Stimulated activated CD4-positive, alpha-beta T cell treated with anti-CD3 and anti-CD28 coated beads, Interleukin-2, amount 100 ng/mL, for 24 hours (primary cell): ENCODE data around the gene CECR2.
"Not testable (repeated sequence)": the region's sequence is repeated elsewhere in the genome, so short reads cannot be mapped to it uniquely, and the experiment has no call there.

Source experiments
- DNase-seq, 2 donors: peaks; one replicate each; pipeline ENCODE4 v3.0.0-alpha.2; 2020

CECR2 gene

DNA sequence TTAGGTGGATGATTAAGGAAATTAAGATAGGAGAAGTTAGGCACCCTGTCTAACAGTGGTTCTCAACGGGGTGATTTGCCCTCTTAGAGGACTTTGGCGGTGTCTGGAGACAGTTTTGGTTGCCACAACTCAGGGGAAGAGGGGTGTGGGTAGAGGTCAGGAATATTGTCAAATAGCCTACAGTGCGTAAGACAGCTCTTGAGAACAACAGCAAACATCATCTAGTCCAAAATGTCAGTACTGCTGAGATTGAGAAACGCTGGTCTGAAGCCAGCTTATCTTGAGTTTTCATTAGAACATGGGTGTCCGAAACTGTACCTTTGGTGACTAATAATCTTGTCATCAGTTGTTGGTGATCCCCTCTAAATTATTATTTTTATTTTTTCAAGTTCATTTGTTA, 38.4 kb downstream of the CECR2 start:
- no peak for DNase-seq

DNA sequence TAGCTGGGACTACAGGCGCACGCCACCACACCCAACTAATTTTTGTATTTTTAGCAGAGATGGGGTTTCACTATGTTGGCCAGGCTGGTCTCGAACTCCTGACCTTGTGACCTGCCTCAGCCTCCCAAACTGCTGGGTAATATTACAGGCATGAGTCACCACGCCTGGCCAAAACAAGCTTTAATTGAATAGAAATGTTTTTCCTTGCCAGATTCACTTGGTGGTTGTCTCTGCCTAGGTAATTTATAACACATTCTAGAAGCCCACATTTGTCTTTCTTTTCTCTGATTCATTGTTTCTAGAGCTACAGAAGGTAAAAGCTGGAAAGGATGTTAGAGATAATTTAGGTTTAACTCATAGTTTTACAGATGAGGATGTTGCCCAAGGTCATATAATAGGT, 41.3 kb downstream of the CECR2 start:
- no peak for DNase-seq

DNA sequence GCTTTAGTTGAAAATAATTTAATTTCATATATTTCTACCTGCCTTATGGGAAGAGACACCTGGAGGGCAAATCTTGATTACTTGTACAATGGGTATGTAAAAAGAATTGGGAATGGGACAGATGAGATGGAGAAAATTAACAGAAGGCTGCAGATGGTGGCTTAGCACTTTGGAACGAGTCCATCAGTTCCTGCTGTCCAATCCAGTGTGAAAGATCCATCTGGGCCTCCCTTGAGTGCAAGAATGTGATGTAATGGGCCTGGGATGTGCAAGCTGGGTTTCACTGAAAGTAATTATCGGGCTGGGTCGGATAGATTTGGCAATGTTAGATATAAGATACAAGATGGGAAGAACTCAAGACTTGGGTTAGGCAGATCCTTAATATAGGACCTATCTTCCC, 42.0 kb downstream of the CECR2 start:
- DNase-seq, result no peak

DNA sequence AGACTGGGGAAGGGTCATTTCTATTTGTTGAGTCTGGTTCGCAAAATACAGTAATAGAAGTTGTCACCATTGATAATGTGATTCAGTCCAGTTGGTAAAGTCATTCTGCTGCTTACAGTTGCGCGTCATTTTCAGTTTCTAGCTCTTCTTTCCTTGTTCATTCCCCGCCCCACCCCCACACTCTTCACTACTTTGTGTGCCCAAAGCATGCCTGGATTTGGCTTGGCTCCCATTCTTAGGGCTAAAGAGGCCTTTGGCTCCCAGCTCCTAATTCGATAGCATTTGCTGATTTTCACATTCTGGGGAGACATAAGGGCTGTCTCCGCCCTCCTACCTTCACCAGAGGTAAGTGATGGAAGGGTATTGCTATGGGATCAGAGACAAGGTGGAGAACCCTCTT, 43.0 kb downstream of the CECR2 start:
- no peak for DNase-seq

DNA sequence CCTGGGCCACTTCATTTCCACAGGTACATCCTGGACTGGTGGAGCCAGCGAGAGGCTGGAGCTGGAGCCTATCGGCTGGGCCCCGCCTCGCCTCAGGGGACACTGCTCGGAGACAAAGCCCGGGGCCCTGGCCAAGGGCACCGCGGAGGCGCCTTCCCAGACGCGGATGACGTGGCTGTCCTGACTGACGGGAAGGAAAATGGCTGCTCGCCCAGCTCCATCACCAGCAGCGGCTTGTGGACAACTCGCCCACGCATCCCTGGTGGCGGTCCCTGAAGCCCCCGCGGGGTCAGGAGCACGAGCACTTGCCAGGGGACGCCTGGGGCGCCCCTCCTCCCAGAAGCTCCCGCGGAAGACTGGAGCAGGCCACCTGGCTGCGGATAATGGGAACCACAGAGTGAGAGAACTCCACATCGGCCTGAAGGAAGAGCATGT, 49.6 kb downstream of the CECR2 start:
- no peak for DNase-seq

DNA sequence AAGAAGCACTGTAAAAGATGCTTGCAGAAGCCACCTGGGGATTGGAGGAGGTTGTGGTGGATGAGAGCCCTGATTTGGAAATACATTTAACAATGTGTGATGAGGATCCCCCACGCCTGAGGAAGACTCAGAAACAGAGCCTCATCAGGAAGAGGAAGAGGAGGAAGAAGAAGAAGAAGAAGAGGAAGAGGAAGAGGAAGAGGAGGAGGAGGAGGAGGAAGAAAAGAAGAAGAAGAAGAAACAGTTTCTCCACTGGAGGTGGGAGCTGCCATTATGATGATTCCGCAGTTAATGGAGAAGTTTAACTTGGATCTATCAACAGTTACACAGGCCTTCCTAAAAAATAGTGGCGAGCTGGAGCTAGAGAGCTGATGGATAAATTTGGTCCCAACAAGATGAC, 50.1 kb downstream of the CECR2 start:
- no peak for DNase-seq

DNA sequence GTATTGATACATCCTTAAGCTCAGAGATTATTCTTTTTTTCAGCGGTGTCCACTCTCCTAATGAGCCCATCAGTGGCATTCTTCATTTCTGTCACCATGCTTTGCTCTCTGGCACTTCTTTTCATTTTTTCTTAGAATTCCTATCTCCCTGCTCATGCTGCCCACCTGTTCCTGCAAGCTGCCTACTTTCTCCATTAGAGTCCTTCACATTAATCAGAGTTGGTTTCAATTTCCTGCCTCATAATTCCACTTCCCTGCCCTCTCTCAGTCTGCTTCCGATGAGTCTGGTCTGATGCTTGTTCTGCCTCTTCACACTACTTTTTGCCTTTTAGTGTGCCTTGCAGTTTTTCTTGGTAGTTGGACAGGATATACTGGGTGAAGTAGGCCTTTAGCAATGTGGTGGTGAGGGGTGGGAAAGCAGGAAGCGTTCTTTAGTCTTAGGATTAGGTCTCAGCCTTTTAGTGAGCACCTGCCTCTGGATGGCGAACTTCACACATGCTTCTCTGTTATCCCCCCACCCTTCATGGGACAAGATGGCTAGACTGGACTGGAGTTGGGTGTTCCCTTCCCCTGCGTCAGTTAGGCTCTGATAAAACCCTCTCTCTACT, 53.6 kb downstream of the CECR2 start:
- DNase-seq, result no peak

DNA sequence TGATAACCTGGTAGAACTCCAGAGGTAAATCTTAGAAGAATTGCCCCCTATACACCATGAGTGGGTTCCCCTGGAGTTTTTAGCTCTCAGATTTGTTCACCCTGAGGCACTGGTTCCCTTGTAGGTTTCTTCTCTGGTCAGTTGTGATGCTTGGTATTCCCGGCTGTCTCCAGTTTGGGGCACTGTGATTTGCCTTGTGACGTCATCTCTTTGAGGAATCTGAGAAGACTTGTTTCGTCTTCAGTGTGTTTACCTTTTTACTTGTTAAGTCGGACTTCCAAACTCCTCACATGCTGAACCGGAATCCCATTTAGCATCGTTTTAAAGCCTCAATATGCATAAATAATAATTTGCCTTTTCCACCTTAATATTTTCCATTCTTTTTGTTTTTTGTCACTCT, 54.4 kb downstream of the CECR2 start:
- no peak for DNase-seq

DNA sequence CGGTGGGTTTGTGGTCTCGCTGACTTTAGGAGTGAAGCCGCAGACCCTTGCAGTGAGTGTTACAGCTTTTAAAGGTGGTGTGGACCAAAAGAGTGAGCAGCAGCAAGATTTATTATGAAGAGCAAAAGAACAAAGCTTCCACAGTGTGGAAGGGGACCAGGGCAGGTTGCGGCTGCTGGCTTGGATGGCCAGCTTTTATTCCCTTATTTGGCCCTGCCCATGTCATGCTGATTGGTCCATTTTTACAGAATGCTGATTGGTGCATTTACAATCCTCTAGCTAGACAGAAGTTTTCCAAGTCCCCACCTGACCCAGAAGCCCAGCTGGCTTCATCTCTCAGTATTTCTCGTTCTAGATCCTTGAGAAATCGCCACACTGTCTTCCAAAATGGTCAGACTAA, 58.3 kb downstream of the CECR2 start:
- DNase-seq, result not testable (repeated sequence)

DNA sequence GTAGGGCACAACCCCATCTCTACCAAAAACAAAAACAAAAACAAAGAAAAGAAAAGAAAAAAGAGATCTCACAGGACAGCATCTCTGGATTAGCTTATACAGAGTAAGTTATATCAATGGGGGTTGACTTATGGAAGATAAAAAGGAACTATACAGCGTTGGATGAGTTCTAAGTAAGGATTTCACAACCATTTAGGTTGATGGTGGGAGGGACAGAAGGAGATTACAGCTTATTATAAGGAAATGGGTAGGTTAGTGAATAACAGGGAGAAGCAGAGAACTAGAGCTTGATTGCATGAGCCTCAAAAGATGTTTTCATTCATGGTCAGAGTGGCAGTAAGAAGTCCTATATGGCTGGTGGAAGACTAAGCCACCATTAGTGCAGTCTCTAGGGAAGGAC, 60.3 kb downstream of the CECR2 start:
- no peak for DNase-seq

DNA sequence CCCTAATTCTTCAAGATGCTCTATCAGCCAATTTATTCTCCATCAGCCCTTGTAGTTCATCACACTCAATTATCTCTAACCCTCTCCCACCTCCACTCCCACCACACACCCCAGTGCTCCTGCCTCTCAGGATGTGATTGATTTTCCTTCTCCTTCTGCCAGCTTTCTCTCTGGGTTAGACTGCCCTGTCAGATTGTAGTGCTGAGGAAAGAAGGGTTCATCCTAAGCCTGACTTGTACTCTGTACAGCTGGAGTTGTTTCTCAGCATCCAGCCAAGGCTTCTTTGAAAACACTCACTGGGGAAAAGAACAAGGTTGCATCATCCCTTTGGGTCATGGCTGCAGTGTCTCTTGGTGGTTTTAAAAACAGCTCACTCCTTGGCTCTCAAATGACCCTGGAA, 61.2 kb downstream of the CECR2 start:
- DNase-seq, result no peak

DNA sequence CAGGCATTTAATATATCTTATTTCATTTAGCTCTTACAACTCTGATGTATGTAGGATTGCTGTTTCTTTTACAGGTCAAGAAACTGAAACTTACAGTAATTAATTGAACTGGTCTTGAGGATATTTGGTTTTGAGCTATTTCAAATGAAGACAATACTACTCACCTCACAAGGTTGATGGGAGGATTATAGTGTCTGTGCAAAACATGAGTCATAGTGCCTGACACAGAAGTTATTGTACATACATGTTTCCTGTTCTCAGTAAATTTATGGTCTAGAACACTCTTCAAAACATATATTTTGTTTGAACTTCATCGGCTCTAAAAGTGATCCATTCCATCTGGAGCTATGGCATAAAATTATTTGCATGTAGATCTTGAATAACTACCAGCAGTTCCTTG, 61.9 kb downstream of the CECR2 start:
- DNase-seq, result no peak

DNA sequence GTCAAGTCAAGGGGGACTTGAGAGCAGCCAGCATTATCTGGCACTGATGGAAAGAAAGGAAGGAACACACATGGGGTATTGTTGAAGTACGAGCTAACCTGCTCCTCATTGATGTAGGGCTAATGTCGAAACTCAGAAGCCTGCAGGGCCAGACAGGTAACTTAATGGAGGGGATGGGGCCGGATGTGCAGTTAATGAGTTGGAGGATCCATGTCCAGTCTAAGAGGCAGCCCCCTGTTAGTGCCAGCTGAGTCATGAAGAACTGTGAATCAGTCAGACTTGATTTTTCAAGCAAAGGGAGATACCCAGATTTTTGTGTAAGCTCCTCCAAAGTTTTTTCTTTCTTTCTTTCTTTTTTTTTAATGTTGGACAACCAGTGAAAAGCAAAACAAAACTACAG, 65.6 kb downstream of the CECR2 start:
- no peak for DNase-seq

DNA sequence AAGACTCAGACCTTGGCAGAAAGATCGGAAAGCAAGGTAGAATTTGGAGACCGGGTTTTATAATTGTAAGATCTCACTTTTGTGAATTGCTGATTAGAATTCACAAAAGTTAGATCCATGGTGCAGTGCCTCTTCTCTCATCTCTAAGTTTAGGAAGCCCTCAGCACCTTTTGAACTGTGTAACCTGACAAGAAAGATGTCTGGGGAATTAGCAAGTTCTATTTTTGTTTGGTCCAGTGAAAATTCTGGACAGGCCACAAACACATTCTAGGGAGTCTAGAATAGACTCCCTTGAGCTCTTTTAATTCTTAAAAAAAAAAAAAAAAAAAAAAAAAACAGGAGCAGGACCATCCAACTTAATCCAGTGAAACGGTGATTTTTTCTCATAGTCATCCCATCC, 66.1 kb downstream of the CECR2 start:
- no peak for DNase-seq

DNA sequence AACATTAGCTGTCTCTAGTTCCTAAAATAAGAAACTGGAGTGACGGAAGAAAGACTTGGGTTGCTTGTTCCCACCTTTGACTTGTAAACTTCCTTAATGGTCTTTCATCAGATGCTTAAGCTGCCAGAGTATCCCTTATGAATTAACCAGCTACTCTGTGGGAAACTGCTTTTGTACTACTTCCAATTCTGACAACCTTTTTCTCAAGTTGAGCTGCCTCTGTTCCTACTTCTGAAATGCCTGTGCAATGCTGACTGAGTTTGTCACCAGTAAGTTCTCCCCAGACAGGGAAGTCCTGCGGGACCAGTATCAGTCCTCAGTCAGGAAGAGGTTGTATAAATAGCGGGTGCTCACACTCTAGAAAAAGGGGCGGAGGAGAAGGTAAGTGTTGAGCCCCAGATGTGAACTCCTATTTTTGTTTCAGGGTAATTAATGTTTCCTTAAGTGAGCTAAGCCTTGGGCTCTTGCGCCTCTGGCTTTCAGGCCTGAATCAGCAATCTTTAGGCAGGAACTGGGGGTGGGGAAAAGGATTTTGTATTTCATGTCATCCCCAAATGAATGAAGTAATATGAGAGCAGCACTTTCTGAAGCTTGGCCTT, 67.2 kb downstream of the CECR2 start:
- DNase-seq, result no peak

DNA sequence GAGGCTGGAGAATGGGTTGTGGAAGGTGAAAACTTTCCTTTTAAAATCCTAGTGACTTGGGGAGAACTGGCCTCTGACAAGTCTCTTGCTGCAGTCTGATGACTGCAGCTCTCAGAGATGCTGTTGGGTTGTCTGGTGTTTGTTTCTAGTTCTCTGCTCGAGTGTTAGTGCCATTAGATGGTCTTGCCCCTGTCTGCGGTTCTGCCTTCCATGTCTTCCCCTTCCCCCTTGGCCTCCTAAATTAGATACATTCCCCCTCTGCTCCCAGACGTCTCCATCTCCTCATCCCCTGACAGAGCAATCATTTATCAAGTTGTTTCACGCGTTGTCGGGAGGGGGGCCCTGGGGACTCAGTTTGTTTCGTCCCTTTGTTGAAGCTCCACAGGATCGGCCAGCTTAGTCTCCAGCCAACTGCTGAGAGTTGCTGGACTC, 67.7 kb downstream of the CECR2 start:
- DNase-seq, result no peak

DNA sequence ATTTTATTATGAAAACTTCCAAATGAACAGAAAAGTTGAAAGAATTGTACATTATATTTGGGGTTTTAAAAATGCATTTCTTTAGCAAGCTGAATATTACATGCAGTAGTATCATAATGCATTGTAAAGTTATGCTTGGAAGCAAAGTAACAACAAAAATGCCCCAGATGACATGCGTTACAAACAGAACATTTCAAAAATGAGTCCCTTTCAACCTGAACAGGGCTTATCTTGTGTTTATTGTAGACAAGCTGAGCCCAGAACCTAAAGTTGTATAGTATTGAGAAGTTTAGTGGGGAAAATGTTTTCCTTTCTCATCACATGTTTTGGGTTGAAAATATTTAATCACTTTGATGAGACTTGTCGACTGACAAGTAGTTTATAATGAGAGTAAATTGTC, 68.8 kb downstream of the CECR2 start:
- no peak for DNase-seq

DNA sequence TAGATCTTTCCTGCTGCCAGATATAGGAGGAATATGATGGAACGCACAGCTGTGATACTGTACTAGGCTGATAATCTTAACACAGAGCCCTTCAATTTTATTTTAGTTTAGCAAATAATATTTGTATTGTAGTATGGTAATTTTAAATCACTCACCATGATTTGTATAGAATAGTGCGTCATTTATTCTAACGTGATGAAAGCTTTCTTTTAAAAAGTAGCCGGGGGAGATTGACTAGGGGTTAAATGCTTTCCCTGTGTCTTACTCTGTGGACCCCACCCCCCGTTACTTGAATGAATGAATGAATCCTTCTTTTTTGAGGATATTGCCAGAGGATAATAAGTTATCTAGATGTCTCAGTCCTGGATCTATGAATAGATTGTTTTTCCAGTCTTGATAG, 72.1 kb downstream of the CECR2 start:
- no peak for DNase-seq

DNA sequence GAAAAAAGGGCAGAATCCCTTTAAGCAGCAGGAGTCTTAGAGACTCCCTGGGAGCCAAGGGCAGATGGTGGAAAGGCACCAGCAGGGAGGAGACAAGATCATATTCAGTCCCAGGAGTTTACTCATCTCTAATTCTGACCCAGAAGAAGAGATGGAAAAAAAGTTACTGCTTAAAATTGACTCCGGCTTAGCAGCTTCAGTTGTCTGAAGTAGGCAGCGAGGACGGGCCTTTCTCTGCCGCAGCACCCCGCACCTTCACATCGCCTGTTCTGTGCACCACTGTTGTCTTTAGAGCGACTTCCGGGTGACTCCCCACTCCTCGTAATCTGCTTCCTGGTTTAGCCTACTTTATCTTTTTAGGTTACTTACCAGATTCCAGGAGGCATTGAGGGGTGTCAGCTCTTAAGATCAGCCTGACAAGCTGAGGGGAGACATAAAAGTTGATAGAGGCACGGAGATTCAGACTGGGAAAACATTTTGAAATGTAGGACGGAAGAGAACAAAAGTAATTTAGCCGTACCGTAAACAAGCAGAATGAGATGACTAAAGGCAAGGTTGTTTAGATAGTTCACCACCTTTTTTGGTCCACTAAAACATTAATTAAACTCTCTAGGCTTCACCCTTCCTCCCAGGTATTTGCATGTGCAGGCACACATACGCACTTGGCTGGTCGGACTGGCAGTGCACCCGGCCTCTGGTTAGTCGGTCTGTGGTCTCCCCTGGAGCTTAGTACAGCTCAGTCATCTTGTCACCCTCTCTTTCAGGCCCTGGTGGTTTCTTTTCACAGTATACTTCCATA, 74.3 kb downstream of the CECR2 start:
- no peak for DNase-seq

DNA sequence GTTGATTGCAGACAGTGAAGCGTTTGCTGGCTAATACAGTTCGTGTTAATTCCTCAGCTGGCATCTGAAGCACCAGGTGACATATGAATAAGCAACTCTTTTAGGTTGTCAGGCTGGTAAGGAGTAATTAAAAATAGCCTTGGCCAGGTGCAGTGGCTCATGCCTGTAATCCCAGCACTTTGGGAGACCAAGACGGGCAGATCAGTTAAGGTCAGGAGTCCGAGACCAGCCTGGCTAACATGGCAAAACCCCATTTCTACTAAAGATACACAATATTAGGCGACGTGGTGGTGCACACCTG, 74.9 kb downstream of the CECR2 start:
- no peak for DNase-seq

DNA sequence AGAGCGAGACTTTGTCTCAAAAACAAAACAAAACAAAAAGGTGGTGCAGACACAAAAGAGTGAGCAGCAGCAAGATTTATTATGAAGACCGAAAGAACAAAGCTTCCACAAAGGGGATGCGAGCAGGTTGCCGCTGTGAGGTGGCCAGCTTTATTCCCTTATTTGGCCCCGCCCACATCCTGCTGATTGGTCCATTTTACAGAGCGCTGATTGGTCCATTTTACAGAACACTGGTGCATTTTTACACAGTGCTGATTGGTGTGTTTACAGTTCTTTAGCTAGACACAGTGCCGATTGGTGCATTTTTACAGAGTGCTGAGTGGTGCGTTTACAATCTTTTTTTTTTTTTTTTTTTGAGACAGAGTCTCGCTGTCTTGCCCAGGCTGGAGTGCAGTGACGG, 77.4 kb downstream of the CECR2 start:
- no peak for DNase-seq

DNA sequence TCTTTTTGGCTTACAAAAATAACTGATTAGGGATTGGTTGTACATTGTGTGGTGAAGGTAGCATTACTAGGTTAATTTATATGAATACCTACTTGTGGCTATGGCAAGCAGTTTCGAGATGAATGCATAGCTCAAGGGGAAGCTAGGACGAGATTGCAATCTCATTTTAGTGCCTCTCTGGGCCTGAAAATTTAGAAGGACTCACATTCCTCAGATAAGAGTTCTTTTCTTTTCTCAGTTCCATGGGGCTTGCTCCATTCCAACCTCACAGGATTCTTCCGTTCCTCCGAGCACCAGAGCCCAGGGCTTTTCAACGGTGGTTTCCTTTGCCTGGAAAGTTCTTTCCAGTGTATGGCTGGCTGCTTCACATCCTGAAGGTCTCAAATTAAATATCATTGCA, 82.1 kb downstream of the CECR2 start:
- DNase-seq, result no peak

DNA sequence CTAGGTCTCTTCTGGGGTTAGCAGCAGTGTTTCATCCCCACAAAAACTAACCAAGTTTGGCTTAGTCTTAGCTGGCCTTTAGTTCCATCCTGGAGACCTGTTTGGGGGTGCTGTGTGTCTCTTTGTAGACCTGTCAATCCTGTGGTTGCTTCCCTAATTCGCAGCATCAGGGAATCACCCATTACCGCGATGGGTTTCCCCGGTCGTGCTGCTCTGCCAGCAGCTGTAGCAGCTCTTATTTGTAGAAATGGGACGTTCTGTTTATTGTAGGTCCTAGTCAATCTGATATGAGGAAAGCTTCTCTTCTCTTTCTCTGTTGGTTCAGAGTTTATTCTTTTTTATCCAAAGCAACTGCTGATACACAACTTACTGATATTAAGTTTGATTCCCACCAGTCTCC, 91.6 kb downstream of the CECR2 start:
- DNase-seq, result no peak

DNA sequence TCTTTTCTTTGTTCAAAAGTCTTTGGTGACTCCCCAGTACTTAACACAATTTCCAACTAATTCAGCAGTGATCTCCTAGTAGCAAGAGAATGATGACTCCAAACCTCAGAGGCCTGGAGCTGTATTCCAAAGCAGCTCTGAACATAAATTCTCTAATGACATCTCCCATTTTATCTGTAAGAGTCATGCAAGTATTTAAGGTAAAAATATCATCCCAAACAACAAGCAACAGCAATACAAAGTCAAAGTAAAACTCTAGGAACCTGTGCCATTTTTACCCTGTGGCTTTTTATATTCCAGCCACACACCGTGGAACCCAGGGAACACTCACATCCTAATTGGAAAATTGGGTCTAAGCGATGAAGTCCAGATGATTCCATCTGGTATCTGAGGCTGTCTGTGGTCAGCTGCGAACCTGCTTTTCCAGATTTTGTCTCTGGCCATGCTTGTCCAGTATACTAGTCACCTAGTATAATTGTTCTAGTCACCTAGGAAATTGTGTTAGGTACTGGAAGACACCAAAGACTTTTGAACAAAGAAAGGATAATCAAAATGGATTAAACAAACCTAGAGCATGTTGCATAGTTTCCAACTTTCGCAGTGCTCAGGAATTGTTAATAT, 101.7 kb downstream of the CECR2 start:
- no peak for DNase-seq
